ENCODE results near the gene ZNF335. TPM values are rescaled to one million over a fixed set of nuclear protein-coding genes. Genes with fewer than 3 reads are reported as not detected.

Gene ZNF335
- total and polyA plus RNA-seq, 2 of the 13 experiments (the other 11 are each of a cell fraction or from before 2014, with no cell fraction given), result 9.7 to 13.7 TPM

- TF ChIP-seq IKZF5 (CRISPR knock-in tag; IDR thresholded peaks at IDR 0.05) (peak; percentile 97), ZNF652 (CRISPR knock-in tag; IDR thresholded peaks at IDR 0.05; ENCODE audit: borderline replicate concordance, low read depth) (peak; percentile 77; the same call in 1 of the 2 replicates), ZNF883 (CRISPR knock-in tag; IDR thresholded peaks at IDR 0.05; ENCODE audit: not compliant biosample characterization) (peak; percentile 68), RNF2 (conservative IDR thresholded peaks at IDR 0.05; ENCODE audit: low read depth) (no peak), AGO1 (IDR thresholded peaks at IDR 0.05; ENCODE audit: low read depth, low read length, poor library complexity, severe bottlenecking) (no peak), TP53 (CRISPR knock-in tag; conservative IDR thresholded peaks at IDR 0.05) (no peak), ZNF207 (IDR thresholded peaks at IDR 0.05; ENCODE audit: borderline replicate concordance) (no peak), ZNF446 (CRISPR knock-in tag; IDR thresholded peaks at IDR 0.05) (no peak), MIER3 (CRISPR knock-in tag; IDR thresholded peaks at IDR 0.05; ENCODE audit: borderline replicate concordance) (peak; percentile 90; the same call in 1 of the 2 replicates), GATAD1 (CRISPR knock-in tag; IDR thresholded peaks at IDR 0.05) (peak; percentile 78), MEIS1 (CRISPR knock-in tag; IDR thresholded peaks at IDR 0.05; ENCODE audit: borderline replicate concordance) (no peak), ZFYVE20 (CRISPR knock-in tag; IDR thresholded peaks at IDR 0.05; ENCODE audit: borderline replicate concordance, low read depth) (no peak), KLF6 (CRISPR knock-in tag; IDR thresholded peaks at IDR 0.05) (no peak), HOXA3 (CRISPR knock-in tag; IDR thresholded peaks at IDR 0.05) (peak; percentile 87), NFE2L1 (CRISPR knock-in tag; IDR thresholded peaks at IDR 0.05; ENCODE audit: borderline replicate concordance) (no peak), MATR3 (CRISPR knock-in tag; IDR thresholded peaks at IDR 0.05) (0 out of 2 replicates have a peak, but pooled peaks have one; percentile 83), ATF2 (CRISPR knock-in tag; IDR thresholded peaks at IDR 0.05) (peak; percentile 69; the same call in 1 of the 2 replicates), NR2F6 (IDR thresholded peaks at IDR 0.05) (peak; percentile 91), NR2F6 (CRISPR knock-in tag; IDR thresholded peaks at IDR 0.05) (peak; percentile 93), RARA (CRISPR knock-in tag; IDR thresholded peaks at IDR 0.05) (peak; percentile 99), ZBTB4 (CRISPR knock-in tag; IDR thresholded peaks at IDR 0.05; ENCODE audit: borderline replicate concordance) (peak; percentile 32; the same call in 1 of the 2 replicates), ZNF451 (CRISPR knock-in tag; IDR thresholded peaks at IDR 0.05) (no peak), TEF (CRISPR knock-in tag; IDR thresholded peaks at IDR 0.05) (no peak)
Observed at GRCh38 chr20:45927071-45927878, 44.7 kb downstream of the ZNF335 start (continued).

All from HepG2 (cell line).